ENCODE measurements around the gene PKD2L1. TPM values are rescaled to one million over a fixed set of nuclear protein-coding genes. Genes with fewer than 3 reads are reported as not detected.

Gene PKD2L1
- total RNA-seq: not detected in 2 replicates

GRCh38 chr10:100330079-100330478 lies at the start of gene PKD2L1:
TSS of gene PKD2L1 (minus strand) at chr10:100330228. CDS start at chr10:100330103, 125 bp downstream.

GRCh38 chr10:100346765-100347567 lies 16.9 kb upstream of the PKD2L1 start, which contains the start of gene SCD:
TSS of gene SCD (plus strand) at chr10:100347233. CDS start at chr10:100347505, 272 bp downstream.

GRCh38 chr10:100286051-100287033 lies 43.7 kb downstream of the PKD2L1 start, which contains the start of gene BLOC1S2:
TSS of gene BLOC1S2 (minus strand) at chr10:100286680. CDS start at chr10:100286659, 21 bp downstream.

GRCh38 chr10:100267239-100268104 lies 62.6 kb downstream of the PKD2L1 start, which contains the start of gene CWF19L1:
TSS of gene CWF19L1 (minus strand) at chr10:100267638. CDS start at chr10:100267593, 45 bp downstream.

Other genes with a start within 250 kb of the PKD2L1 start
- not detected in 2 replicates for gene CPN1, start 248.4 kb downstream of the PKD2L1 start, total RNA-seq
- 32.5 and 32.8 TPM in 2 replicates for gene ERLIN1, start 144.2 kb downstream of the PKD2L1 start, total RNA-seq
- gene CHUK, start 100.6 kb downstream of the PKD2L1 start, total RNA-seq: 14.7 and 18.1 TPM in 2 replicates
- 14.3 and 15.1 TPM in 2 replicates for gene CWF19L1, start 62.6 kb downstream of the PKD2L1 start, total RNA-seq
- 50.1 and 73.3 TPM in 2 replicates for gene BLOC1S2, start 43.5 kb downstream of the PKD2L1 start, total RNA-seq
- gene SCD, start 17.0 kb upstream of the PKD2L1 start, total RNA-seq: 109 and 329 TPM in 2 replicates
- not detected in 2 replicates for gene WNT8B, start 132.8 kb upstream of the PKD2L1 start, total RNA-seq
- gene SEC31B, start 189.6 kb upstream of the PKD2L1 start, total RNA-seq: 3.3 and 3.9 TPM in 2 replicates
- 170 and 235 TPM in 2 replicates for gene NDUFB8, start 199.6 kb upstream of the PKD2L1 start, total RNA-seq
- 10.8 and 12.3 TPM in 2 replicates for gene HIF1AN, start 205.7 kb upstream of the PKD2L1 start, total RNA-seq